IMR-90 (cell line): Measurements from ENCODE around the gene ILF3. TPM values are rescaled to one million over a fixed set of nuclear protein-coding genes. Genes with fewer than 3 reads are reported as not detected.

Experiments
- ATAC-seq: fragments of 200-7000 bp; cut with Tn5 transposase; 2 replicates; pipeline ENCODE4 v1.9.1; 2020; ENCODE audit warnings: low read depth, mild to moderate bottlenecking, moderate library complexity
- BruUV-seq: library from RNA; stranded (reverse); fragments of 400-500 nt; replicated peaks from 2 replicates; lab custom pipeline; 2021; lab: Mats Ljungman, UMichigan
- CTCF ChIA-PET: fragments of 300-600 bp; formaldehyde crosslinking; extraction: SDS; loops from one replicate; lab custom pipeline; 2021; ENCODE audit warnings: antibody characterized with exemption; lab: Yijun Ruan, JAX
- POLR2A ChIA-PET: fragments of 300-600 bp; sonication (Branson Sonifier 250); formaldehyde crosslinking; loops from one replicate; lab custom pipeline; 2022; ENCODE audit warnings: antibody characterized with exemption; ENCODE audit not compliant: unreplicated experiment; lab: Charles Lee
- DNase-seq: peaks from one replicate; pipeline ENCODE4 v3.0.0; 2013
- H2AFZ ChIP-seq: replicated peaks from 2 replicates; pipeline ENCODE3; 2013; ENCODE audit warnings: low read length, mild to moderate bottlenecking; ENCODE audit not compliant: poor library complexity
- H2AK5ac ChIP-seq: 2 replicates; pipeline ENCODE4 v1.6.1; 2013; ENCODE audit warnings: low read depth, low read length, inconsistent platforms
- H2AK9ac ChIP-seq: replicated peaks from 2 replicates; pipeline ENCODE3; 2013; ENCODE audit warnings: mild to moderate bottlenecking, low read depth, low read length, moderate library complexity; ENCODE audit not compliant: poor library complexity
- H2BK120ac ChIP-seq: 2 replicates; pipeline ENCODE4 v1.6.1; 2013; ENCODE audit warnings: low read depth, low read length, inconsistent platforms
- H2BK15ac ChIP-seq: 3 replicates; pipeline ENCODE4 v1.6.1; 2013; ENCODE audit warnings: low read depth, low read length, inconsistent platforms
- H2BK20ac ChIP-seq: 2 replicates; pipeline ENCODE4 v1.6.1; 2013; ENCODE audit warnings: low read depth, mild to moderate bottlenecking, inconsistent platforms, low read length, moderate library complexity
- H2BK5ac ChIP-seq: 2 replicates; pipeline ENCODE4 v1.6.1; 2013; ENCODE audit warnings: mild to moderate bottlenecking, low read depth, low read length, inconsistent platforms; ENCODE audit not compliant: poor library complexity, severe bottlenecking
- H3K14ac ChIP-seq: replicated peaks from 2 replicates; pipeline ENCODE4 v1.6.1; 2013; ENCODE audit warnings: low read depth, low read length, inconsistent platforms
- H3K18ac ChIP-seq: 2 replicates; pipeline ENCODE4 v1.6.1; 2013; ENCODE audit warnings: low read depth, low read length, control low read depth
- H3K23ac ChIP-seq: 2 replicates; pipeline ENCODE4 v1.6.1; 2013; ENCODE audit warnings: low read depth, low read length, inconsistent platforms
- H3K27ac ChIP-seq: 2 replicates; pipeline ENCODE4 v1.5.1; 2013; ENCODE audit warnings: mild to moderate bottlenecking, control low read depth, low read length; ENCODE audit not compliant: insufficient read depth
- H3K27me3 ChIP-seq: 2 replicates; pipeline ENCODE4 v1.6.1; 2013; ENCODE audit warnings: low read length; ENCODE audit not compliant: control insufficient read depth, insufficient read depth
- H3K36me3 ChIP-seq: 2 replicates; pipeline ENCODE4 v1.6.1; 2013; ENCODE audit warnings: low read length, mixed read lengths; ENCODE audit not compliant: control insufficient read depth, insufficient read depth
- H3K4ac ChIP-seq: 2 replicates; pipeline ENCODE4 v1.6.1; 2013; ENCODE audit warnings: low read depth, low read length, inconsistent platforms
- H3K4me1 ChIP-seq: 2 replicates; pipeline ENCODE4 v1.6.1; 2013; ENCODE audit warnings: low read length, mixed read lengths; ENCODE audit not compliant: control insufficient read depth, insufficient read depth
- H3K4me2 ChIP-seq: 2 replicates; pipeline ENCODE4 v1.6.1; 2013; ENCODE audit warnings: low read depth, mild to moderate bottlenecking, control low read depth, low read length, moderate library complexity
- H3K4me3 ChIP-seq: 2 replicates; pipeline ENCODE4 v1.5.1; 2013; ENCODE audit warnings: low read depth, mild to moderate bottlenecking, control low read depth, low read length, moderate library complexity; ENCODE audit not compliant: insufficient read depth
- H3K56ac ChIP-seq: 2 replicates; pipeline ENCODE4 v1.6.1; 2013; ENCODE audit warnings: low read length, inconsistent platforms; ENCODE audit not compliant: insufficient read depth; ENCODE audit errors: extremely low read depth
- H3K79me1 ChIP-seq, 2 experiments: 2 replicates each; pipeline ENCODE4 v1.6.1; 2013; ENCODE audit warnings: low read length in 2 of 2, inconsistent platforms in 1 of 2, low read depth in 1 of 2
- H3K9ac ChIP-seq: 2 replicates; pipeline ENCODE4 v1.6.1; 2013; ENCODE audit warnings: low read depth, low read length, control low read depth
- H3K9me1 ChIP-seq: 2 replicates; pipeline ENCODE4 v1.6.1; 2013; ENCODE audit warnings: low read length, inconsistent platforms; ENCODE audit not compliant: insufficient read depth
- H3K9me3 ChIP-seq: 2 replicates; pipeline ENCODE4 v1.6.1; 2013; ENCODE audit warnings: low read length; ENCODE audit not compliant: control insufficient read depth, insufficient read depth
- H4K20me1 ChIP-seq: 2 replicates; pipeline ENCODE4 v1.6.1; 2013; ENCODE audit warnings: low read length, inconsistent platforms; ENCODE audit not compliant: insufficient read depth
- H4K5ac ChIP-seq: 2 replicates; pipeline ENCODE4 v1.6.1; 2013; ENCODE audit warnings: mild to moderate bottlenecking, low read depth, low read length, control low read depth
- H4K8ac ChIP-seq, 2 experiments: 2 replicates each; pipeline ENCODE4 v1.6.1; 2013; ENCODE audit warnings: low read depth in 2 of 2, low read length in 2 of 2, control low read depth in 1 of 2, inconsistent platforms in 1 of 2
- H4K91ac ChIP-seq: 2 replicates; pipeline ENCODE4 v1.6.1; 2013; ENCODE audit warnings: low read depth, low read length, inconsistent platforms; ENCODE audit not compliant: insufficient read depth
- BHLHE40 ChIP-seq: fragments of 150-350 bp; IDR thresholded peaks from 2 replicates; pipeline ENCODE4 v1.6.1; 2016; ENCODE audit warnings: mild to moderate bottlenecking, low read depth, low read length
- CEBPB ChIP-seq: IDR thresholded peaks from 2 replicates; pipeline ENCODE4 v1.6.1; 2012; ENCODE audit warnings: low read depth, low read length, improper control_type of control experiment
- CHD1 ChIP-seq: IDR thresholded peaks from 2 replicates; pipeline ENCODE4 v1.6.1; 2012; ENCODE audit warnings: low read depth, low read length, improper control_type of control experiment
- ELK1 ChIP-seq: fragments of 150-350 bp; IDR thresholded peaks from 2 replicates; pipeline ENCODE4 v1.6.1; 2016; ENCODE audit warnings: low read depth, mild to moderate bottlenecking, low read length, moderate library complexity, borderline replicate concordance
- FOS ChIP-seq: fragments of 150-350 bp; IDR thresholded peaks from 2 replicates; pipeline ENCODE4 v1.6.1; 2016; ENCODE audit warnings: low read depth, low read length
- MAFK ChIP-seq: IDR thresholded peaks from 2 replicates; pipeline ENCODE4 v1.6.1; 2012; ENCODE audit warnings: low read depth, low read length, improper control_type of control experiment
- MAZ ChIP-seq: IDR thresholded peaks from 2 replicates; pipeline ENCODE4 v1.6.1; 2012; ENCODE audit warnings: low read depth, mild to moderate bottlenecking, low read length, improper control_type of control experiment, moderate library complexity, borderline replicate concordance
- MXI1 ChIP-seq: IDR thresholded peaks from 2 replicates; pipeline ENCODE4 v1.6.1; 2012; ENCODE audit warnings: low read depth, mild to moderate bottlenecking, low read length, moderate library complexity, borderline replicate concordance
- NFE2L2 ChIP-seq: fragments of 150-350 bp; IDR thresholded peaks from 2 replicates; pipeline ENCODE4 v1.6.1; 2016; ENCODE audit warnings: low read depth, mild to moderate bottlenecking, low read length
- POLR2A ChIP-seq: IDR thresholded peaks from 2 replicates; pipeline ENCODE4 v1.6.1; 2012; ENCODE audit warnings: mild to moderate bottlenecking, low read depth, low read length
- RAD21 ChIP-seq: IDR thresholded peaks from 2 replicates; pipeline ENCODE4 v1.6.1; 2012; ENCODE audit warnings: low read length, improper control_type of control experiment
- RCOR1 ChIP-seq: IDR thresholded peaks from 2 replicates; pipeline ENCODE4 v1.6.1; 2012; ENCODE audit warnings: mild to moderate bottlenecking, low read length, improper control_type of control experiment; ENCODE audit not compliant: insufficient replicate concordance
- RFX5 ChIP-seq: IDR thresholded peaks from 2 replicates; pipeline ENCODE4 v1.8.0; 2012; ENCODE audit warnings: low read depth, mild to moderate bottlenecking, low read length, moderate library complexity
- SMC3 ChIP-seq: fragments of 150-350 bp; IDR thresholded peaks from 2 replicates; pipeline ENCODE4 v1.6.1; 2016; ENCODE audit warnings: low read depth, mild to moderate bottlenecking, antibody characterized with exemption, low read length, moderate library complexity
- whole genome bisulfite sequencing, 2 experiments: methylation state at CpG; one replicate each; pipeline versions ENCODE4 v1.1.5 to v1.1.7; 2013; ENCODE audit warnings: missing lambda C conversion rate in 2 of 2; ENCODE audit not compliant: insufficient read length in 1 of 2; ENCODE audit errors: extremely low coverage in 2 of 2; 5-methylcytosine and 5-hydroxymethylcytosine counted together
- dilution Hi-C: fragments of 300-500 bp; cut with HindIII; formaldehyde crosslinking; loops from one replicate; pipeline ENCODE4 v1.14.3; 2018; ENCODE audit warnings: low sequenced_read_pairs; ENCODE audit not compliant: unreplicated experiment
- in situ Hi-C: fragments of 300-500 bp; cut with MboI; formaldehyde crosslinking; loops from 3 replicates; pipeline ENCODE4 v1.14.3; 2019; ENCODE audit warnings: low sequenced_read_pairs, inconsistent platforms, mixed read lengths
- intact Hi-C: fragments of 100-400 bp; cut with micrococcal nuclease; formaldehyde crosslinking; loops from 2 replicates; pipeline ENCODE4 v1.10.0; 2022
- polyA plus RNA-seq, 3 experiments: library from polyadenylated mRNA; depleted of rRNA; stranded (reverse); fragments of >200 nt; gene quantifications; 2 replicates each; pipeline ENCODE4 v1.2.3, GENCODE V29; 2012; ENCODE audit warnings: low replicate concordance in 1 of 3
- total RNA-seq: library from RNA; depleted of rRNA; stranded (reverse); fragments of >200 nt; gene quantifications from 2 replicates; pipeline ENCODE4 v1.2.3, GENCODE V29; 2012
- TF ChIP-seq, protein P1 (sequence below): fragments of 150-350 bp; IDR thresholded peaks from 2 replicates; pipeline ENCODE4 v1.6.1; 2017; ENCODE audit warnings: mild to moderate bottlenecking, antibody characterized with exemption, low read length, low read depth
- TF ChIP-seq, protein P2 (sequence below): conservative IDR thresholded peaks from 2 replicates; pipeline ENCODE4 v1.5.1; 2012; ENCODE audit warnings: mild to moderate bottlenecking, low read depth, low read length, improper control_type of control experiment

ILF3 gene
- total and polyA plus RNA-seq, 2 of the 4 experiments (the other 2 are of a cell fraction) = 120 to 166 TPM

DNA sequence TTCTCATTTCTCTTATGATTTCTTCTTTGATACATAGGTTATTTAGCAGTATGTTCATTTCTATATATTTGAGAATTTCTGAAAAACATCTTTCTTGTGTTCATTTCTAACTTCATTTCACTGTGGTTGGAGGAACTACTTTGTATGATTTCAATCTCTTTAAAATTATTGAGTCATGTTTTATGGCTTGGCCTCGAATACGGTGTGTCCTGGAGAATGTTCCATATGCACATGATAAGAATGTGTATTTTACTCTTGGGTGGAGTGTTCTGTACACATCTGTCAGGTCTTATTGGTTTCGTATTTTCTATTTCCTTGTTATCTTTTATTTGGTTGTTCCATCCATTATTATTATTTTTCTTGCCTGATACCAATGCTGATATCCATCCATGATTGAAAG, 86.7 kb downstream of the ILF3 start:
- Histone ChIP-seq H3K18ac (no peak overlapping the region), H3K27ac (no peak overlapping the region), H3K79me1 (peaks cover 15 to 78% of the 10 kb centered on the region in 2 experiments), H3K23ac (no peak overlapping the region), H2BK15ac (no peak overlapping the region), H3K9me3 (no peaks in the 10 kb centered on the region), H2BK20ac (no peak overlapping the region), H2AK9ac (no peak overlapping the region), H3K56ac (no peak overlapping the region), H3K9me1 (peaks cover 16% of the 10 kb centered on the region), H4K5ac (no peak overlapping the region), H3K27me3 (no peaks in the 10 kb centered on the region), H3K14ac (no peak overlapping the region), H2AK5ac (no peak overlapping the region), H3K4me2 (no peak overlapping the region), H4K8ac (no peak overlapping the region), H2BK120ac (no peak overlapping the region), H3K9ac (no peak overlapping the region), H3K36me3 (peaks cover 4% of the 10 kb centered on the region; the same call in 1 of the 2 replicates), H2AFZ (no peak overlapping the region), H3K4me1 (no peaks in the 10 kb centered on the region), H3K4ac (no peak overlapping the region), H3K4me3 (no peak overlapping the region), H4K20me1 (peaks cover 80% of the 10 kb centered on the region), H2BK5ac (no peak overlapping the region), H4K91ac (no peak overlapping the region)
- TF ChIP-seq MXI1 (no peak), POLR2A (no peak), MAZ (no peak), MAFK (no peak), FOS (no peak), CHD1 (no peak), RCOR1 (no peak), SMC3 (no peak), CEBPB (no peak), BHLHE40 (no peak), ELK1 (no peak), RFX5 (no peak), RAD21 (no peak), NFE2L2 (no peak)
- TF ChIP-seq, protein P1, sequence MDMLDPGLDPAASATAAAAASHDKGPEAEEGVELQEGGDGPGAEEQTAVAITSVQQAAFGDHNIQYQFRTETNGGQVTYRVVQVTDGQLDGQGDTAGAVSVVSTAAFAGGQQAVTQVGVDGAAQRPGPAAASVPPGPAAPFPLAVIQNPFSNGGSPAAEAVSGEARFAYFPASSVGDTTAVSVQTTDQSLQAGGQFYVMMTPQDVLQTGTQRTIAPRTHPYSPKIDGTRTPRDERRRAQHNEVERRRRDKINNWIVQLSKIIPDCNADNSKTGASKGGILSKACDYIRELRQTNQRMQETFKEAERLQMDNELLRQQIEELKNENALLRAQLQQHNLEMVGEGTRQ = no peak
- TF ChIP-seq, protein P2, sequence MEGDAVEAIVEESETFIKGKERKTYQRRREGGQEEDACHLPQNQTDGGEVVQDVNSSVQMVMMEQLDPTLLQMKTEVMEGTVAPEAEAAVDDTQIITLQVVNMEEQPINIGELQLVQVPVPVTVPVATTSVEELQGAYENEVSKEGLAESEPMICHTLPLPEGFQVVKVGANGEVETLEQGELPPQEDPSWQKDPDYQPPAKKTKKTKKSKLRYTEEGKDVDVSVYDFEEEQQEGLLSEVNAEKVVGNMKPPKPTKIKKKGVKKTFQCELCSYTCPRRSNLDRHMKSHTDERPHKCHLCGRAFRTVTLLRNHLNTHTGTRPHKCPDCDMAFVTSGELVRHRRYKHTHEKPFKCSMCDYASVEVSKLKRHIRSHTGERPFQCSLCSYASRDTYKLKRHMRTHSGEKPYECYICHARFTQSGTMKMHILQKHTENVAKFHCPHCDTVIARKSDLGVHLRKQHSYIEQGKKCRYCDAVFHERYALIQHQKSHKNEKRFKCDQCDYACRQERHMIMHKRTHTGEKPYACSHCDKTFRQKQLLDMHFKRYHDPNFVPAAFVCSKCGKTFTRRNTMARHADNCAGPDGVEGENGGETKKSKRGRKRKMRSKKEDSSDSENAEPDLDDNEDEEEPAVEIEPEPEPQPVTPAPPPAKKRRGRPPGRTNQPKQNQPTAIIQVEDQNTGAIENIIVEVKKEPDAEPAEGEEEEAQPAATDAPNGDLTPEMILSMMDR = no peak
- ChIA-PET POLR2A (no interaction called here), CTCF (no interaction called here)
- no TSS peak for BruUV-seq
- DNase-seq = no peak
- dilution Hi-C loops = no loop called here
- no CpG with 5 or more reads among the region's 3 CpGs for WGBS, 2 experiments
- intact Hi-C loops = no loop called here
- in situ Hi-C loops = no loop called here
- ATAC-seq = no peak
